Smooth muscle cell (in vitro differentiated cells): ENCODE results near the gene HSPA2. TPM values are rescaled to one million over a fixed set of nuclear protein-coding genes. Genes with fewer than 3 reads are reported as not detected.

ENCODE experiments used
- DNase-seq: peaks from one replicate; lab custom pipeline; 2025; ENCODE audit not compliant: unreplicated experiment; lab: John Stamatoyannopoulos, UW
- H2AFZ ChIP-seq: fragments of 200-600 bp; sonication (generic); 2 replicates; pipeline ENCODE4 v1.6.0; 2016; ENCODE audit warnings: antibody characterized with exemption, low read depth, mild to moderate bottlenecking
- H3F3A ChIP-seq: fragments of 200-600 bp; sonication (generic); 2 replicates; pipeline ENCODE4 v1.6.0; 2017; ENCODE audit warnings: antibody characterized with exemption, low read depth
- H3K27ac ChIP-seq: fragments of 200-600 bp; sonication (generic); 2 replicates; pipeline ENCODE4 v1.5.1; 2016; ENCODE audit warnings: low read depth, mild to moderate bottlenecking
- H3K27me3 ChIP-seq: fragments of 200-600 bp; sonication (generic); 2 replicates; pipeline ENCODE4 v1.6.1; 2016; ENCODE audit warnings: low read depth, mild to moderate bottlenecking
- H3K36me3 ChIP-seq: fragments of 200-600 bp; sonication (generic); 2 replicates; pipeline ENCODE4 v1.5.1; 2016; ENCODE audit warnings: low read depth
- H3K4me1 ChIP-seq: fragments of 200-600 bp; sonication (generic); 2 replicates; pipeline ENCODE4 v1.5.1; 2016; ENCODE audit warnings: low read depth
- H3K4me2 ChIP-seq: fragments of 200-600 bp; sonication (generic); 2 replicates; pipeline ENCODE4 v1.6.0; 2016; ENCODE audit warnings: mild to moderate bottlenecking
- H3K4me3 ChIP-seq: fragments of 200-600 bp; sonication (generic); 2 replicates; pipeline ENCODE4 v1.5.1; 2016; ENCODE audit warnings: mild to moderate bottlenecking
- H3K79me2 ChIP-seq: fragments of 200-600 bp; sonication (generic); 2 replicates; pipeline ENCODE4 v1.6.0; 2016; ENCODE audit warnings: low read depth, mild to moderate bottlenecking
- H3K9ac ChIP-seq: fragments of 200-600 bp; sonication (generic); 2 replicates; pipeline ENCODE4 v1.6.0; 2016; ENCODE audit warnings: low read depth
- H3K9me3 ChIP-seq: fragments of 200-600 bp; sonication (generic); replicated peaks from 2 replicates; pipeline ENCODE4 v1.5.1; 2016; ENCODE audit warnings: low read depth
- H4K20me1 ChIP-seq: fragments of 200-600 bp; sonication (generic); 2 replicates; pipeline ENCODE4 v1.6.0; 2016; ENCODE audit warnings: low read depth
- CTCF ChIP-seq: fragments of 200-600 bp; sonication (generic); IDR thresholded peaks from 2 replicates; pipeline ENCODE4 v1.5.1; 2017; ENCODE audit warnings: borderline replicate concordance, mild to moderate bottlenecking, antibody characterized with exemption; ENCODE audit not compliant: insufficient read depth, poor library complexity, severe bottlenecking
- WGBS: methylation state at CpG from one replicate; pipeline ENCODE4 v1.1.7; 2016; ENCODE audit warnings: low lambda C conversion rate; 5-methylcytosine and 5-hydroxymethylcytosine counted together
- polyA plus RNA-seq: library from polyadenylated mRNA; unstranded; fragments of >200 nt; fragmentation: Nextera tagmentation; extraction: Ambion mirVana; gene quantifications from 2 replicates; pipeline ENCODE4 v1.2.1, GENCODE V29; 2016
- total RNA-seq: library from RNA; depleted of rRNA; stranded (reverse); fragments of >200 nt; gene quantifications from 2 replicates; pipeline ENCODE4 v1.2.3, GENCODE V29; 2014

Gene HSPA2
- total and polyA plus RNA-seq, 2 experiments from 2014 or later, result 3.4 to 5.2 TPM

- Histone ChIP-seq H3K4me3 (peak within 1 kb of the TSS; percentile 95), H3K36me3 (no peaks in the 10 kb centered on the region), H3K27me3 (no peaks in the 10 kb centered on the region), H3F3A (peaks cover 24% of the 10 kb centered on the region), H3K4me2 (peak within 1 kb of the TSS; percentile 85), H3K9ac (peak within 1 kb of the TSS; percentile 99), H2AFZ (peak within 1 kb of the TSS; percentile 81), H3K79me2 (peaks cover 65% of the 10 kb centered on the region), H4K20me1 (peaks cover 42% of the 10 kb centered on the region), H3K4me1 (peaks cover 47% of the 10 kb centered on the region), H3K27ac (peak within 1 kb of the TSS; percentile 100), H3K9me3 (no peaks in the 10 kb centered on the region)
- WGBS, result under 1% methylated on average over 46 of the region's 63 CpGs
- peak; percentile 83 for DNase-seq
- no peak for TF ChIP-seq CTCF
Measured at GRCh38 chr14:64504310-64504896, 36.1 kb upstream of the HSPA2 start, which contains the start of gene ZBTB1. ZBTB1 (plus strand) TSS chr14:64504770; CDS start chr14:64521505, 16,735 bp downstream.

- peaks cover 65% of the 10 kb centered on the region for H3K79me2 ChIP-seq
- TF ChIP-seq CTCF, result no peak
- peaks cover 48% of the 10 kb centered on the region for H3K4me1 ChIP-seq
- WGBS, result 1% methylated on average over 63 of the region's 68 CpGs
- H3K36me3 ChIP-seq, result no peaks in the 10 kb centered on the region
- H3K27me3 ChIP-seq, result no peaks in the 10 kb centered on the region
- H3F3A ChIP-seq, result peaks cover 24% of the 10 kb centered on the region
- peak overlapping the region; percentile 100 for H3K27ac ChIP-seq
- H3K4me3 ChIP-seq, result peak overlapping the region; percentile 95
- peaks cover 50% of the 10 kb centered on the region for H4K20me1 ChIP-seq
- DNase-seq, result peak; percentile 54
- peak overlapping the region; percentile 99 for H3K9ac ChIP-seq
- no peaks in the 10 kb centered on the region for H3K9me3 ChIP-seq
- H2AFZ ChIP-seq, result peak overlapping the region; percentile 25
- peak overlapping the region; percentile 85 for H3K4me2 ChIP-seq
Measured at GRCh38 chr14:64504897-64505794, 35.4 kb upstream of the HSPA2 start.

GRCh38 chr14:64506721-64507120 lies 33.8 kb upstream of the HSPA2 start:
- no peak for DNase-seq
- H3K4me1 ChIP-seq, result peaks cover 40% of the 10 kb centered on the region
- H3K27me3 ChIP-seq, result no peaks in the 10 kb centered on the region
- no peak overlapping the region for H2AFZ ChIP-seq
- peak overlapping the region; percentile 85 for H3K4me2 ChIP-seq
- peak overlapping the region; percentile 99 for H3K9ac ChIP-seq
- peak overlapping the region; percentile 95 for H3K4me3 ChIP-seq
- H3K79me2 ChIP-seq, result peaks cover 70% of the 10 kb centered on the region
- peak overlapping the region; percentile 100 for H3K27ac ChIP-seq
- TF ChIP-seq CTCF, result no peak
- H3K36me3 ChIP-seq, result no peaks in the 10 kb centered on the region
- H3K9me3 ChIP-seq, result no peaks in the 10 kb centered on the region
- peaks cover 18% of the 10 kb centered on the region for H3F3A ChIP-seq
- H4K20me1 ChIP-seq, result peaks cover 66% of the 10 kb centered on the region
- WGBS, result 69% methylated on average over 3 of the region's 3 CpGs
